ENCODE data around the gene AKTIP. TPM values are rescaled to one million over a fixed set of nuclear protein-coding genes. Genes with fewer than 3 reads are reported as not detected.
A peak's percentile ranks its signal among the peaks of the same experiment; 100 is the strongest.

AKTIP gene
- total RNA-seq, 1 experiment from 2014 or later = 23.5 TPM

- BruUV-seq (replicated peaks) = no TSS peak
- DNase-seq (ENCODE audit: low read depth, low spot score) = no peak
- H3K9me3 ChIP-seq (ENCODE audit: control insufficient read depth in 1 of 2, insufficient read depth in 1 of 2, low read depth in 1 of 2, low read length in 2 of 2) = no peaks in the 10 kb centered on the region
Measured at GRCh38 chr16:53501216-53501859, 1.7 kb downstream of the AKTIP start.

GRCh38 chr16:53498984-53499383, 4.0 kb downstream of the AKTIP start:
- H3K79me2 ChIP-seq (ENCODE audit: insufficient read depth, low read length) = no peaks in the 10 kb centered on the region
- DNase-seq (ENCODE audit: low read depth, low spot score) = no peak
- no peak overlapping the region for H3K27ac ChIP-seq (ENCODE audit: low read depth, low read length)
- H4K20me1 ChIP-seq (ENCODE audit: insufficient read depth) = no peaks in the 10 kb centered on the region
- H3K36me3 ChIP-seq (ENCODE audit: control insufficient read depth in 1 of 2, insufficient read depth in 2 of 2, low read length in 2 of 2) = peaks cover 21 to 25% of the 10 kb centered on the region in 2 experiments
- ChIA-PET POLR2A (no interaction called here), CTCF (no interaction called here), RAD21 (ENCODE audit: low non-redundant PET in 1 of 2, low total read pairs in 2 of 2, uncharacterized antibody in 2 of 2, unreplicated experiment in 2 of 2) (no interaction called here)
- H2AFZ ChIP-seq (ENCODE audit: low read depth, low read length, poor library complexity, severe bottlenecking) = no peak overlapping the region
- no peaks in the 10 kb centered on the region for H3K9me3 ChIP-seq (ENCODE audit: control insufficient read depth in 1 of 2, insufficient read depth in 1 of 2, low read depth in 1 of 2, low read length in 2 of 2)
- no peak overlapping the region for H3K9ac ChIP-seq (ENCODE audit: low read length)
- no peak for ATAC-seq
- H3K9me2 ChIP-seq (ENCODE audit: insufficient read depth) = no peaks in the 10 kb centered on the region
- no peak overlapping the region for H3K4me2 ChIP-seq (ENCODE audit: low read length)
- BruUV-seq (replicated peaks) = no TSS peak
- no peak for TF ChIP-seq CBX3 (IDR thresholded peaks at IDR 0.05; ENCODE audit: low read depth)
- no peak for TF ChIP-seq FOSL1 (IDR thresholded peaks at IDR 0.05; ENCODE audit: low read depth)
- H3K4me1 ChIP-seq (ENCODE audit: control insufficient read depth in 1 of 2, insufficient read depth in 2 of 2, low read length in 2 of 2) = peaks cover 9 to 17% of the 10 kb centered on the region in 2 experiments; a peak in 3 of 4 replicates
- intact Hi-C loops (cut with micrococcal nuclease) = loop anchor here (10.0 kb wide), 1 partner anchor 364 kb away; no protein-coding TSS in a partner anchor
- no peaks in the 10 kb centered on the region for H3K27me3 ChIP-seq (ENCODE audit: insufficient read depth, low read length)
- H3K4me3 ChIP-seq (replicated peaks in 1 of 2; ENCODE audit: low read depth in 1 of 2, low read length in 2 of 2) = no peak overlapping the region

More at GRCh38 chr16:53501216-53501859, 1.7 kb downstream of the AKTIP start:
- CTCF ChIA-PET = interaction anchor here (1.3 kb wide), 1 partner anchor 9 kb away, joined by 3 read pairs; no protein-coding TSS in a partner anchor
- RAD21 ChIA-PET (ENCODE audit: low non-redundant PET in 1 of 2, low total read pairs in 2 of 2, uncharacterized antibody in 2 of 2, unreplicated experiment in 2 of 2) = no interaction called here
- Histone ChIP-seq H3K9ac (ENCODE audit: low read length) (no peak overlapping the region), H3K9me2 (ENCODE audit: insufficient read depth) (no peaks in the 10 kb centered on the region), H3K4me2 (ENCODE audit: low read length) (peak overlapping the region; percentile 90), H3K27me3 (ENCODE audit: insufficient read depth, low read length) (no peaks in the 10 kb centered on the region), H3K27ac (ENCODE audit: low read depth, low read length) (no peak overlapping the region), H2AFZ (ENCODE audit: low read depth, low read length, poor library complexity, severe bottlenecking) (no peak overlapping the region), H3K79me2 (ENCODE audit: insufficient read depth, low read length) (no peaks in the 10 kb centered on the region), H3K4me1 (ENCODE audit: control insufficient read depth in 1 of 2, insufficient read depth in 2 of 2, low read length in 2 of 2) (peaks cover 15 to 24% of the 10 kb centered on the region in 2 experiments; a peak in 3 of 4 replicates), H3K4me3 (replicated peaks in 1 of 2; ENCODE audit: low read depth in 1 of 2, low read length in 2 of 2) (peak overlapping the region; percentile 72 to 79; a peak in 3 of 4 replicates), H3K36me3 (ENCODE audit: control insufficient read depth in 1 of 2, insufficient read depth in 2 of 2, low read length in 2 of 2) (peaks cover 4 to 10% of the 10 kb centered on the region in 2 experiments; a peak in 3 of 4 replicates), H4K20me1 (ENCODE audit: insufficient read depth) (no peaks in the 10 kb centered on the region)
- intact Hi-C loops (cut with micrococcal nuclease) = loop anchor here (5.0 kb wide), 1 partner anchor 449 kb away; the partner anchor contains the start of genes CHD9 and CHD9NB
- TF ChIP-seq FOSL1 (IDR thresholded peaks at IDR 0.05; ENCODE audit: low read depth) (no peak), ATF3 (IDR thresholded peaks at IDR 0.05) (no peak), SRF (IDR thresholded peaks at IDR 0.05; ENCODE audit: low read depth) (no peak), POLR2AphosphoS5 (IDR thresholded peaks at IDR 0.05; ENCODE audit: low read depth, low read length) (no peak), CBX3 (IDR thresholded peaks at IDR 0.05; ENCODE audit: low read depth) (no peak), EGR1 (IDR thresholded peaks at IDR 0.05; ENCODE audit: low read depth) (no peak), MAX (IDR thresholded peaks at IDR 0.05) (no peak)
- no peak for ATAC-seq
- POLR2A ChIA-PET = no interaction called here
